Measurements from ENCODE around the gene ZAP70.

The ZAP70 gene

GRCh38 chr2:97732436-97733340 lies 19.3 kb downstream of the ZAP70 start:
- DNase-seq (ENCODE audit: low spot score) (no peak), FAIRE-seq (no peak)

GRCh38 chr2:97733341-97734035 lies 20.1 kb downstream of the ZAP70 start:
- peak; percentile 63 for FAIRE-seq
- no peak for DNase-seq (ENCODE audit: low spot score)

- peak; percentile 80 for FAIRE-seq
These were observed 21.0 kb downstream of the ZAP70 start for GRCh38 chr2:97734061-97735051.

GRCh38 chr2:97735161-97735561 lies 21.8 kb downstream of the ZAP70 start:
- DNase-seq (ENCODE audit: low spot score) = no peak
- FAIRE-seq = peak; percentile 5

More at GRCh38 chr2:97734061-97735051, 21.0 kb downstream of the ZAP70 start:
- DNase-seq (ENCODE audit: low spot score) = no peak

- no peak for DNase-seq (ENCODE audit: low spot score)
- no peak for FAIRE-seq
These were observed 22.8 kb downstream of the ZAP70 start for GRCh38 chr2:97736185-97736584.

GRCh38 chr2:97736608-97737330 lies 23.4 kb downstream of the ZAP70 start:
- FAIRE-seq = no peak
- no peak for DNase-seq (ENCODE audit: low spot score)

- FAIRE-seq (no peak), DNase-seq (ENCODE audit: low spot score) (no peak)
These were observed 24.2 kb downstream of the ZAP70 start for GRCh38 chr2:97737421-97738178.

GRCh38 chr2:97738179-97739019 lies 25.0 kb downstream of the ZAP70 start:
- FAIRE-seq (no peak), DNase-seq (ENCODE audit: low spot score) (no peak)

GRCh38 chr2:97739020-97739892 lies 25.9 kb downstream of the ZAP70 start:
- no peak for DNase-seq (ENCODE audit: low spot score)
- FAIRE-seq = no peak

GRCh38 chr2:97739893-97740245 lies 26.5 kb downstream of the ZAP70 start:
- DNase-seq (ENCODE audit: low spot score) = no peak
- no peak for FAIRE-seq

GRCh38 chr2:97740590-97741182 lies 27.3 kb downstream of the ZAP70 start:
- FAIRE-seq (no peak), DNase-seq (ENCODE audit: low spot score) (peak; percentile 56)

GRCh38 chr2:97741251-97741650 lies 27.9 kb downstream of the ZAP70 start:
- FAIRE-seq = no peak

GRCh38 chr2:97741686-97742085 lies 28.3 kb downstream of the ZAP70 start:
- no peak for FAIRE-seq
- no peak for DNase-seq (ENCODE audit: low spot score)

More at GRCh38 chr2:97741251-97741650, 27.9 kb downstream of the ZAP70 start:
- DNase-seq (ENCODE audit: low spot score) = no peak

- no peak for DNase-seq (ENCODE audit: low spot score)
- FAIRE-seq = no peak
These were observed 29.0 kb downstream of the ZAP70 start for GRCh38 chr2:97742381-97742847.

- DNase-seq (ENCODE audit: low spot score) (no peak), FAIRE-seq (no peak)
These were observed 30.5 kb downstream of the ZAP70 start for GRCh38 chr2:97743913-97744312.

GRCh38 chr2:97745474-97746174 lies 32.2 kb downstream of the ZAP70 start:
- no peak for DNase-seq (ENCODE audit: low spot score)
- FAIRE-seq = no peak

- DNase-seq (ENCODE audit: low spot score) (no peak), FAIRE-seq (no peak)
These were observed 33.9 kb downstream of the ZAP70 start for GRCh38 chr2:97747285-97747684.
